AML-193 (cell line): ENCODE measurements around the gene SLC22A7.

ENCODE experiments used
- DNase-seq, 2 experiments: peaks; one replicate each; lab custom pipeline; 2025; lab: John Stamatoyannopoulos, UW

The SLC22A7 gene

GRCh38 chr6:43297644-43298564 is at the start of gene SLC22A7:
TSS of gene SLC22A7 (plus strand) at chr6:43298260. CDS start at chr6:43298359, 99 bp downstream.
- DNase-seq = no peak

GRCh38 chr6:43248791-43249190 is 49.3 kb upstream of the SLC22A7 start:
- no peak for DNase-seq

- no peak for DNase-seq
These were observed 47.1 kb upstream of the SLC22A7 start for GRCh38 chr6:43250992-43251373.

DNA sequence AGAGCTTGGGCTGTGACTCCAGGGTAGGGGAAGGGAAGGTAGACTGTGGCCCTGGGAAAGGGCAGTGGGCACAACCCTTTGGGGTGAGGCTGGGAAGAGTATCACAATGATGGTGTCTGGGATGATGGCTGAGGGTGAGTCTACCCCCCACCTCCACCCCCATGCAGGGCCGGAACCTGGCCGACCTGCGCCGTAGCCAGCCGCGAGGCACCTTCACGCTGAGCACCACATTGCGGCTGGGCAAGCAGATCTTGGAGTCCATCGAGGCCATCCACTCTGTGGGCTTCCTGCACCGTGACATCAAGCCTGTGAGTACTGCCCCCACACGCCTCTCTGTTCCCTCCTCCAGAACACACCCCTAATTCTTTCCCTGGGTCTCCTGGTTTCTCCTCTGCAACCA is 44.7 kb upstream of the SLC22A7 start:
- DNase-seq = no peak

DNA sequence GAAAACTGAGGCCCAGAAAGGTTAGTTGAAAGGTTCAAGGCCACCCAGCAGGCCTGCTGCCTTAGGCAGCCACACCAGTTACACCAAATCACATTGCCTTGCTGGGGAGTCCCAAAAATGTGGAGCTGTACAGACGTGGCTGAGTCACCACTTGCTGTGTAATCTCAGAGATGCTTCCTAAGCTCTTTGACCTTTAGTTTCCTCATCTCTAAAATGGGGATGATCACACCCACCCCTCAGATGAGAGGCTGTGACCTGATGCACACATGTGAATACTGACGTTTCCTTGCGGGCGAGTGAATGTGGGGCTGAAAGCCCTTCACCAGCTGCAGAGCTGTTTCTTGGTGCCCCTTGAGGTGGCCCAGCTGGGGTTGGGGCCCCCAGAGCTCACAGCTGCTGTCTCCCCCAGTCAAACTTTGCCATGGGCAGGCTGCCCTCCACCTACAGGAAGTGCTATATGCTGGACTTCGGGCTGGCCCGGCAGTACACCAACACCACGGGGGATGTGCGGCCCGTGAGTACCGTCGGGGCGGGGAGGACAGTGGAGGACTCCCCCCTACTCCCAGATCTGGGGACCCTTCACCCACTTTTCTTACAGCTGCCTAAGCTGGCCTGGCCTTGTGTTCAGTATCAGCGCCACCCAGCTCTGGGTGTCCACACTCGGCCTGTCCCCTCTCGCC is 43.8 kb upstream of the SLC22A7 start:
- no peak for DNase-seq

DNA sequence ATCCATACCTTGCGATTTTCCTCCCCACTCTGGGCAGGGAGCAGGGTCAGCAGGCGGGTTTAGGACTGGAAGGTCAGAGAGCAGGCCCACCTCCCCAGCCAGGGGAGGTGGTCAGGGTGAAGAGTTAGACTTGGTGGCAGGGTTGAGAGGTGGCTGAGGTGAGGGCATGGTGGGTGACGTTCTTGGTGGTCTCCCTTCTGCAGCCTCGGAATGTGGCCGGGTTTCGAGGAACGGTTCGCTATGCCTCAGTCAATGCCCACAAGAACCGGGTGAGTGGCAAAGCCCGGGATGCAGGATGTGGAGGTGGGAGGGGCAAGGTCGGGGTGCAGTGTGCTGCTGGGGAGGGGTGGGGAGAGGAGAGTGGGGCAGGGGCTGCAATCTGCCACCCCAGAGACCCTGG is 43.2 kb upstream of the SLC22A7 start:
- DNase-seq = no peak

DNA sequence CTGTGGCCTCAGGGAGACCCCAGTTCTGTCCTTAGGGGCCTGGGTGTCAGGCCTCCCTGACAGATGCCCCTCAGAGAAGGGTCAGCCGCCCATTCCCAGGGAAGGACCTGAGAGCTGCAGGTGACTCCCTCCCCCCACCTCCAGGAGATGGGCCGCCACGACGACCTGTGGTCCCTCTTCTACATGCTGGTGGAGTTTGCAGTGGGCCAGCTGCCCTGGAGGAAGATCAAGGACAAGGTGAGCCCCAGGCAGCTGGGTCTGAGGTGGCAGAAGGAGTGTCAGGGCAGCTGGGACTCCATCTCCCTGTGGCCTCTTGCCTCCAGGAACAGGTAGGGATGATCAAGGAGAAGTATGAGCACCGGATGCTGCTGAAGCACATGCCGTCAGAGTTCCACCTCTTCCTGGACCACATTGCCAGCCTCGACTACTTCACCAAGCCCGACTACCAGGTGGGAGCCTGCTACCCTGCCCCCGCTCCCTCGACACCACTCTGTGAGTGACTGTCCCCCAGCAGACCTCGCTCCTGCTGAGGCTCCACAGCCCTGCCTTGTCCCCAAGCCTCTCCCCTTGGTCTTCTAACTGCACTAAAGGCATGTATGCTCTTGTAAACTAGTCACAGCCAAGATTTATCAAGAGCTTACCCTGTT is 42.5 kb upstream of the SLC22A7 start:
- DNase-seq = no peak

GRCh38 chr6:43256670-43257366 is 41.2 kb upstream of the SLC22A7 start:
- DNase-seq = no peak

- DNase-seq = no peak
These were observed 40.5 kb upstream of the SLC22A7 start for GRCh38 chr6:43257367-43258145.

- DNase-seq = no peak
These were observed 39.9 kb upstream of the SLC22A7 start for GRCh38 chr6:43258180-43258579.

DNA sequence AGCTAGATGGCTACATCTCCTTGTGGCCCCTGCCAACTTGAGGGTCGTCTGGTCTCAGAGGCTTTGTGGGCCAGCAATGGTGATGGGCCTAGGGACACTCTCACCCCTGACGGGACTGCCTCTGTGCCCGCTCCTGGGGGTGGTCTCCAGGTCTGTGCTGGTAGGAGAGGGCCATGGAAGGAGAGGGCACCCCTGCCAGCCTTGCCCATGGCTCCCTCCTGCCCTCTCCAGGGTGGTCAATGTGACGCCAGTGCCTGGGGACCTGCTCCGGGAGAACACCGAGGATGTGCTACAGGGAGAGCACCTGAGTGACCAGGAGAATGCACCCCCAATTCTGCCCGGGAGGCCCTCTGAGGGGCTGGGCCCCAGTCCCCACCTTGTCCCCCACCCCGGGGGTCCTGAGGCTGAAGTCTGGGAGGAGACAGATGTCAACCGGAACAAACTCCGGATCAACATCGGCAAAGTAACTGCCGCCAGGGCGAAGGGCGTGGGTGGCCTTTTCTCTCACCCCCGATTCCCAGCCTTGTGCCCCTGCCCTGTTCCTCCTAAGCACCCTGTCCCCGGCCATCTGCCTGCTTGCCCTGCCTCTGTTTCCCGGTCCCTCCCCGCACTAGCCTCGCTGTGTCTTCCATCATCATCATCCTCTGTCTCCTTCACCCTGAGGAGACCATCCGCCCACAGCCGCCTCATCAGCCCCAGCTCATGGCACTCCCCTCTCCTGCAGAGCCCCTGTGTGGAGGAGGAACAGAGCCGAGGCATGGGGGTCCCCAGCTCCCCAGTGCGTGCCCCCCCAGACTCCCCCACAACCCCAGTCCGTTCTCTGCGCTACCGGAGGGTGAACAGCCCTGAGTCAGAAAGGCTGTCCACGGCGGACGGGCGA is 39.0 kb upstream of the SLC22A7 start:
- DNase-seq = no peak

GRCh38 chr6:43260791-43261190 is 37.3 kb upstream of the SLC22A7 start:
- DNase-seq = no peak

DNA sequence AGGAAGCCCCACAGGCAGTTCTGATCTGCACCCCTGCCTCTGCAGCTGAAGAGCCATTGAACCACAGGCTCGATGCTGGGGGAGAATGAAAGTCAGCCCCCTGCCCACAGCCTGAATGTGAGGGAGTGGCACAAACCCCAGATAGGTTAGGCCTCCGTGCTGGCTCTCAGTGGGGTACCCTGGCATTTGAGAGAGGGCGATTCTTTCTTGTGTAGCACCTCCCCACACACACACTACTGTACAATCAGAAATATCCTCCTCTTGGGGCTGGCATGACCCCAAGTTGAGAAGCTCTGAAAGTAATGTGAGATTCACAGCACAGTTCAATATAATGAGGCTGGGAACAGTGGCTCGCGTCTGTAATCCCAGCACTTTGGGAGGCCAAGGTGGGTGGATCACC is 36.9 kb upstream of the SLC22A7 start:
- DNase-seq = no peak

- DNase-seq = no peak
These were observed 35.9 kb upstream of the SLC22A7 start for GRCh38 chr6:43262000-43262779.

DNA sequence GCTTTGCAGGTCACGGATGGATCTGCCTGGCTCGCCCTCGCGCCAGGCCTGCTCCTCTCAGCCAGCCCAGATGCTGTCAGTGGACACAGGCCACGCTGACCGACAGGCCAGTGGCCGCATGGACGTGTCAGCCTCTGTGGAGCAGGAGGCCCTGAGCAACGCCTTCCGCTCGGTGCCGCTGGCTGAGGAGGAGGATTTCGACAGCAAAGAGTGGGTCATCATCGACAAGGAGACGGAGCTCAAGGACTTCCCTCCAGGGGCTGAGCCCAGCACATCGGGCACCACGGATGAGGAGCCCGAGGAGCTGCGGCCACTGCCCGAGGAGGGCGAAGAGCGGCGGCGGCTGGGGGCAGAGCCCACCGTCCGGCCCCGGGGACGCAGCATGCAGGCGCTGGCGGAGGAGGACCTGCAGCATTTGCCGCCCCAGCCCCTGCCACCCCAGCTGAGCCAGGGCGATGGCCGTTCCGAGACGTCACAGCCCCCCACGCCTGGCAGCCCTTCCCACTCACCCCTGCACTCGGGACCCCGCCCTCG is 35.2 kb upstream of the SLC22A7 start:
- no peak for DNase-seq

DNA sequence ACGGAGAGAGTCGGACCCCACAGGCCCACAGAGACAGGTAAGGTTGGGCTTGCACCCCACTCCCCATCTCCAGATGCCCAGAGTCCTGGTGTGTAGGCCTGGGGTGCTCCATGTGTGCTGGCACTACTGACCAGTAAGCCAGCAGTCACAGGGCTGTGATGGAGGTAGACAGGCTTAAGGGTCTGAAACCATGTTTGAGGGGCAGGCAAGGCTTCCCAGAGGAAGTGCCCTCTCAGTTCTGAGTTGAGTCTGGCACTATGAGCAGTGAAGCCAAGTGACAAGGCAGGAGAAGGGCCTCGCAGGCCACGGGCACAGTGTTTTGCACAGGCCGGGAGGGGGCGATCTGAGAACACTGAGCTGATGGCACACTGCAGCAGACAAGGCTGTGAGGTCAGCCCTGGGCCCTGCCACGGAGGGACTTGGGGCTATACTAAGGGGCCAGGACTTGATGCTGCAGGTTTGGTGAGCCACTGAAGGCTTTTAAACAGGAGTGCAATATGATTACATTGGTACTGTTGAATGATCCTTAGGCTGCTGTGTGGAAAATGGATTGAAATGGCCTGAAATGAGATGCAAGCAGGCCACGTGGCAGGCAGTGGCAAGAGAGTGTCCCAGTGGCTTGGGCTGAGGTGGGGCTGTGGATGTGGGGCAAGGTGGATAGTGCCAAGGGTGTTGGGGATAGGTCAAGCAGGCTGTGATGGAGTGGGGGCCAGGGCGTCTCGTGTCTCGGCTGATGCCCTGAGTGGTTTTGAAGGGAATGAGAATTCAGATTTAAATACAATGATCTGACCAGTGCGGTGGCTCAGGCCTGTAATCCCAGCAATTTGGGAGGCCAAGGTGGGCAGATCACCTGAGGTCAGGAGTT is 34.5 kb upstream of the SLC22A7 start:
- DNase-seq = peak; percentile 84 to 86

DNA sequence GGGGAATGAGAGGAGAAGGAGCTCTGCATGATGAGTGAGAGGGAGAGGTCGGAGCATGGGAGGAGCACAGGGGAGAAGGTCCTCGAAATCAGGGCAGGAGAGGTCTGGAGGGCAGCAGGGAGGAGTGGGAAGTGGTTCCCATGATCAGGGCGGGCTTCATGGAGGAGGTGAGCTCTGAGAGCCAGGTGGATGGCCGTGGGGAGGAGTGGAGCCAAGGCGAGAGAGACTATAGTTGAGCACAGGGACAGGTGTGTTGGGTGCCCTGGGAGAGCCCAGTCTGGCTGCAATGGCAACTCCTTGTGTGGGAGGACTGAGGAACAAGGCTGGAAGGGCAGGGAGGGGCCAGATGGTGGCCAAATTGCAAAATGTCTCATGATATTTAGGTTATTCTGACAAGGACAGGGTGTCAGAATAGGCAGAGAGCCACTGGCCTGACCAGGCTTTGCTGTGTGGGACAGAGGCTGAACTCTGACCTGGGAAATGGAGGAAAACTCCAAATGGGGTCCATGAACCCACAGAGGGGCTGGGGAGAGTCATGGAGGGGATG is 33.4 kb upstream of the SLC22A7 start:
- DNase-seq = no peak

- no peak for DNase-seq
These were observed 32.5 kb upstream of the SLC22A7 start for GRCh38 chr6:43265564-43265963.
